Inflammatory macrophage treated with lipopolysaccharide for 1 hour (primary cell): ENCODE results near the gene SYNE3.
"Not testable (repeated sequence)": the region's sequence is repeated elsewhere in the genome, so short reads cannot be mapped to it uniquely, and the experiment has no call there.

Experiments
- DNase-seq, 2 donors: peaks; one replicate each; pipeline ENCODE4 v3.0.0-alpha.2; 2020 to 2022

Gene SYNE3

GRCh38 chr14:95523051-95523814 lies 6.8 kb upstream of the SYNE3 start:
- DNase-seq = no peak

DNA sequence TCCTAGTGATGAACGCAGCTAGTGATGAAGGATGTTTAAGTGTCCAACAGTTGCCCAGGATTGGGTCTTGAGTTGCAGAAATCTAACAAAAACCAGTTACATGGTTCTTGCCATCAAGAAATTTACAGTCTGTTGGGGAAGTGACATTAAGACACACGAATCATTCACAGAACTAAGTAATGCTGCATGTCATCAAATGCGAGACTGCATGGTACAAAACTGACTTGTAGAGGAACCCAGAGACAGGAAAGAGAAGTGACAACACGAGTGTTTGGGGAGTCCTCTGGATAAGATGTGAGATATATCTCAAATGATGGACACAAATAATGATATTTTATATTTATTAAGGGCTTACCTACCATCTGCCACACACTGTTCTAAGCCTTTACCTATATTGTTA lies 6.1 kb upstream of the SYNE3 start:
- DNase-seq = peak; percentile 60 to 63

DNA sequence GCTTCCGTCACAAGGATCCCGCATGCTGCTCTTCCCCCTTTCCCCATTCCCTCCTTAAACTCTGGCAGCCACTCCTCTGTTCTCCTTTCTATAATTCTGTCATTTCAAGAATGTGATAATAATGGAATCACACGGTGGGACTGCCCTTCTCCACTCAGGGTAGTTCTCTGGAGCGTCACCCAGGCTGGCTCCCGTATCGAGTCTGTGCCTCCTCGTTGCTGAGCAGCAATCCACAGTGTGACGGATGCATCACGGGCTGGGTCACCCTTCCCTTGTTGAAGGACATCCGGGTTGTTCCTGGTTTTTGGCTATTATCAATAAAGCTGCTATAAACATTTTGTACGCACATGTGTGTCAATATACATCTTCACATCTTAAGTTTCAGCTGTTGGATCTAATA lies 5.7 kb upstream of the SYNE3 start:
- no peak for DNase-seq

GRCh38 chr14:95521001-95521400 lies 4.6 kb upstream of the SYNE3 start:
- DNase-seq = no peak

- peak; percentile 57 to 71 for DNase-seq
These were observed 3.9 kb upstream of the SYNE3 start for GRCh38 chr14:95520346-95520745.

DNA sequence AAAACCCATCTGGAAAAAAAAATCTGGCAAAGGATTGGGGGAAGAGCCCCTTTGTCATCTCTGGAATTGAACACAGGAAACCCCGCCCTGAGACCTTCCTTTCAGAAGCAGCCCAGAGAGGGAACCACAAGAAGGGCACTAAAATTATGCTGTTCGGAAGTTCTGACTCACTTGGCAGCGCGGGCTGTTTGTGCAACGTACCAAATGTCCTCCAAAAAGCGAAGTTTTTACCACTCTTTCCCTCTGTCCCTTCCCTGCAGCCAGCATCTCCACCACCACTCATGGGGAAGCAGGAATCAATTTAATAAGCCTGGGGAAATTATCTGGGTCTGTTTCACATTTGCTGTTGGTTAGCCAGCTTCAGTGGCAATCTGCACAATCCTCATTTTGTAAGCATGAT lies 3.2 kb upstream of the SYNE3 start:
- peak; percentile 73 to 87 for DNase-seq

DNA sequence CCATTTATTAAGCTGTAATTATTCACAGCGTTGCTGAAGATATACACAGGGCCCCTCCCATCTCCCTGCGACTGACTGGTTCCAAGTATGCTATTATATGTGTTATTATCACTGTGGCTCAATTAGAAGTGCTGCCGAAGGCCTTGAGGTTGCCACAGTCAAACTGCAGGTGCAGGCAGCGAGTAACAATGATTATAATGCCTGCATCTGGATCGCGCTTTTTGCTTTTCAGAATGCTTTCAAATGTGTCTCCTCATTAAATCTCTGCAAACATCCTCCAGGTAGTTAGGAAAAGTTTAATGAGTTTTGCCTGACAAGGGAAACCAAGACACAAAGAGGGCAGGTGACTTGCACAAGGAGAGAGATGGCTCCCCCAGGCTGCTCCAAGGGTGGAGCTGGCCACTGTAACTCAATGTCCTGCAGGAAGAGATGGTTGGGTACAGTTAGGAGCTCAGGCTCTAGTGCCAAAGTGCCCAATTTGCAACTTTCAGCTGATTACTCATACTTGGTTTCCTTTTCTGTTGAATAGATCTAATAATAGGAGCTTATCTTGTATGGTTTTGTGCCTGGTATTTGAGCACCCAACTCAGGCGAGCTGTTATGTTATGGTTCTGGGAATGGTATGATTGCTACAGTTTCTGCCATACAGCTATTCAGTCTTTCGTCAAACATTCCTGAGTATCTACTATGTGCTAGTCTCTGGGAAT lies 1.7 kb upstream of the SYNE3 start:
- DNase-seq = peak in 1 of 2 donors; percentile 61

- peak; percentile 79 to 87 for DNase-seq
These were observed 576 bp downstream of the SYNE3 start for GRCh38 chr14:95515596-95516552.

DNA sequence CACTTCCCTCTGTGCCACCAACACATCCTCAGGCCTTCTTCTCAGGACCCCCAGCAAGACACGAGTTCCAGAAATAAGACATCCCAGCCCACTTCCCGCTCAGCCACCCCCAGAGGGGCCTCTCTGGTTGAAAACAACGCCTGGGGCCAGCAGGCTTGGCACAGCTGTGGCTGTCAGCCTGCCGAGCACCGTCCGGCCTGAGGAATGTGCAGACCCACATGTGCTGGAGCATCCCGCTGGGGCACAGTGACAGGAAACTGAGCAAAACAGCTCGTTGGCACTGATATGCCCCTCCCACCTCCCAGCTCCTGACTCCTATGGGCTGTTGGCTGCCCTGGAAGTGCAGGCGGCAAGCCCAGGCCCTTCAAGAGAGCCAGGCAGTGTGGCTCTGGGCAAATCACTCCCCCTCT lies 1.4 kb downstream of the SYNE3 start:
- no peak for DNase-seq

- no peak for DNase-seq
These were observed 2.0 kb downstream of the SYNE3 start for GRCh38 chr14:95514131-95515079.

DNA sequence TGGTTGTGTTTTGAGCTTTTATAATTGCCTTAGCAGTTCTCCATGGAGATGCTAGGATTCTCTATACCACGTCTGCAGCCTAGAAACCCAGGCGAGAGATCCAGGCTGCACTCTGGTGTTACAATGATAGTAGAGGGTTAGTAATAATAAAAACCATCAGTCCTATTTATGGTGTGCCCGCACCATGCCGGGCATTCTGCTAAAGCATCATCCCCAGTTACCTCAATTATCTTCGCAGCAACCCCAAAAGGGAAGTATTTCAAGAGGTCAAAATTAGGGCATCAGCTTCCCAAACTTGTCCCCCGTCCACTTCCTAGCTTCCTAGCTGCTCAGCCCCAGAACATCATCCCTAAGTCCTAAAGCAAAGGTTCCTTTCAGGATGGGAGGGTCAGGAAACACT lies 3.2 kb downstream of the SYNE3 start:
- no peak for DNase-seq

DNA sequence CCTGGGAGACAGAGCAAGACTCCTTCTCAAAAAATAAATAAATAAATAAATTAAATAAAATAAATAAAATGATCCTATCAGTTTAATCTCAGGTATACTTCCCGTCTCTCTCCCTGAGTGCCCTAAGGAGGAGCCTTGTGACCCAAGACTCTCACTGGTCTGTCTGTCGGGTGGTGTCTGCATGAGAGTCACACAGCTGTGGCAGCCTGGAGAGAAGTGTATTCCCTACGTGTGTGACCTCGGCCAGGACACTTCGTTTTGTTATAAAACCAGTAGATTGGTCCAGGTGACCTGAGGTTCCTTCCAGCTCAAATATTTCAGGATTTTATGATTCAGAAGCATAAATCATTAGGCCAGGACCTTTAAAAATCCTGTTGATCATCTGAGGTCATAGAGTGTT lies 4.8 kb downstream of the SYNE3 start:
- DNase-seq = no peak

GRCh38 chr14:95510804-95511203 lies 5.6 kb downstream of the SYNE3 start:
- DNase-seq = no peak

DNA sequence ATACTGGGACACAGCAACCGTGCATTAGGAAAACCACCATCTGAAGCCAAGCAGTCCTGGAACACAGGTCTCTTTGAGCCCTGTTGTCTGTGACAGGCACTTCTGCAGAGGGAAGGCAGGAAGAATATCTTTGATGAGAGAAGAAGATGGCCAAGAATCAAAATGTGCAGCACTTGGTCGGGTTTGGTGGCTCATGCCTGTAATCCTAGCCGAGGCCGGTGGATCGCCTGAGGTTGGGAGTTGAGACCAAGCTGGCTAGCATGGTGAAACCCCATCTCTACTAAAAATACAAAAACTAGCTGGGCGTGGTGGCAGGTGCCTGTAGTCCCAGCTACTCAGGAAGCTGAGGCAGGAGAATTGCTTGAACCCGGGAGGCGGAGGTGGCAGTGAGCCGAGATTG lies 6.1 kb downstream of the SYNE3 start:
- not testable (repeated sequence) for DNase-seq

DNA sequence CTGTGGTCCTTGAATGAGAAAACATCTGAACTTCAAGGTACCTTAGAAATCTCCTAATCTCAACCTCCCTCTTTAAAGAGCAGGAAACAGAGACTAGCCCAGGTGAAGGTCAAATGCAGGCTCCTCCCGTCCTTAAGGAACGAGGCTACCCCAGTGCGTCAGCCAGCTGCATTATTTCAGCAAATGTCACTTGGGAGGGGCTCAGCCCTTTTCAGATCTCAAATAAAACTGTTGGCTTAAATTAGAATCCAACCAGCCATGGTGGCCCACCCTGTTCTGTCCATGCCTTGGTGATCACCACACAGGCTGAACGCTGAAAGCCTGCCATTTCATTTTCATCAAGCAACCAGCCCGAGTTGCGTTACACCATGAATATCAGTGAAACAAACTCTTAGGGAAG lies 7.0 kb downstream of the SYNE3 start:
- DNase-seq = no peak

GRCh38 chr14:95508377-95508776 lies 8.1 kb downstream of the SYNE3 start:
- DNase-seq = no peak

- DNase-seq = no peak
These were observed 8.7 kb downstream of the SYNE3 start for GRCh38 chr14:95507701-95508103.

GRCh38 chr14:95507174-95507573 lies 9.3 kb downstream of the SYNE3 start:
- peak; percentile 89 to 91 for DNase-seq

DNA sequence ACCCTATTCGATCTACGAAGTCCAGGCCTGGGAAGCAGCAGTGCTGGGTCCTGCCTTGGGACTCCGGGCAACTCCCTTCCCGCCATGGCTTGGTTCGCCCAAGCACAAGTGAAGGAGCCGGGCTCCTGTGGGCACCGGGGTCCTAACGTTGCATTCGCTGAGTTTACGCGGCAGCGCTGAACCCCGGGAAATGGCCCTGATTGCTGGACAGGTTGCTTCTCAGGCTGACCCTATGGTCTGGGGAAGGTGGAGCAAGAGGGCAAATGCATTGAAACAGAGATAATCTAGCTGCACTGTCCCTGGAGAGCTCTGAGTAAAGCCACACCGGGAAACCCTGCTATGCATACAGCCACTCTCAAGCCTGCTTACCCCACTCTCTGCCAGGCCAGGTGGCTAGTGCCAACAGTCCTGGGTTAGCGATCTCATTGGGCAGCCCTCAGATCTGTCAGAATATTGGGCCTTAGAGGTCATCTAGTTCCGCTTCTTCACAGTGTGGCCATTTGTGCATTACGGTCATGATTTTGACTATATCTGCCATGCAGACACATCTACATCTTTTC lies 11.3 kb downstream of the SYNE3 start:
- no peak for DNase-seq

GRCh38 chr14:95504135-95505029 lies 12.1 kb downstream of the SYNE3 start:
- no peak for DNase-seq
